T-helper 1 cell (primary cell): ENCODE measurements around the gene ADGB.
"Not testable (repeated sequence)": the region's sequence is repeated elsewhere in the genome, so short reads cannot be mapped to it uniquely, and the experiment has no call there.

Experiments
- DNase-seq, 5 donors: peaks; one replicate each; pipeline ENCODE4 v3.0.0-alpha.2; 2012 to 2020

Gene ADGB

DNA sequence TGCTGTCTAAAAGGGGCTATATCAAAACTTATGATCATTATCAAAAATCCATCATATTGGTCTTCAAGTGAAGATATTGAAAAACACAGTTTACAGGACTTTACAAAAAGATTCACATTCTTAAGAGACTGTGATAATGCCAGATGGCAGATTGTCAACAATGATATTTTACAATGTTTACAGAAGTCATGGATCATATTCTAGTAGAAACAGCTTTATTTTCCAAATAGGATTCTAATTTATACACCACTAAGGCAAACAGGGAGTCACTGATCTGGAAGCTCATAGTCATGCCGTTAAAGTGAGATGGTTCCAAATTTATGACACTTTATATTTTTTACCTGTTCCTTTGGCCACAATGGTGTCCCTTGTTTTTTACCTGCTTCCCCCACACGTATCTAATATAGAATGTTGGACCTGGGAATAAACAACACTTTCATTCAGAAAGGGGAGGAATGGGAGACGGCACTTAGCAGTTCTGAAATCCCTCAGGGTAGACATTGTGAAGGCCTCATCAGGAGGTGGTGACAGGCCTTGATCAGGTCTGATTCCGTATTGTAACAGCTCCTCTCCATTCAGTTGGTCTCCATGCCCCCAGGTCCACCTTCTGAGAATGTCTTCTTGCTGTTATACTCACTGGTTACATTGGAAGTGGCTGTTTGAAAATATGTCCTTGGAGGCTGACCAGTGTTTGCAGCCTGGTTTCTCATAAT lies 228.6 kb downstream of the ADGB start:
- no peak for DNase-seq

DNA sequence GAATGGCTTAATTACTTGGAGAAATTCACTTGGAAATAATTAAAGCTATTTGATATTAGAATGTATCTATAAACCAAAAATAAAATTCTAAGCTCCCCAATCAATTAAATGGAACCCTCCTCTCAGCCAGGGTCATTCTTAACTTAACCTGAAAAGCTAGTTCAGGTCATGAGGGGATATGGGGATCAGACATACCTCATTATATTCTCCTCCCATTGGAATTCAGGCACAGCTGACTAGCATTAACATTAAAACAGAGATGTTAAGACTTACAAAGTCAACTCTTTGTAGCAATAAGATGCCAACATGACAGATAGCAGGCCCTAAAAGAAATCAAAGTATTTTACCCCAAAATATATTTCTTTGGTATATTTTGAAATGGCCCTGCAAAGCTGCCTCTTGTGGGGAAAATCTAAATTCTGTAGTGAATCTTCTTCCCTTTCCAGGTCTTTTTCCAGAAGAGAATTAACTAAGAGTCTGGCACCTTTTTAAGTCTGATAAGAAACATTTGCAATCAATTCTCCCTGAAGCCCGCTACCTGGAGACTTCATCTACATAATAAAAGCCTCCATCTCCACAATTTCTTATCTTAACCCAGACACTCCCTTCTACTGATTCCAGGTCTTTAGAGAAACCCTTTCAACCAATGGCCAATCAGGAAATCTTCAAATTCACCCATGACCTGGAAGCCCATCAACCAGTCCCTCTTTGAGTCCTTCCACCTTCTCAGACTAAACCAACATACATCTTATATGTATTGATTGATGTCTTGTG lies 231.2 kb downstream of the ADGB start:
- no peak for DNase-seq

DNA sequence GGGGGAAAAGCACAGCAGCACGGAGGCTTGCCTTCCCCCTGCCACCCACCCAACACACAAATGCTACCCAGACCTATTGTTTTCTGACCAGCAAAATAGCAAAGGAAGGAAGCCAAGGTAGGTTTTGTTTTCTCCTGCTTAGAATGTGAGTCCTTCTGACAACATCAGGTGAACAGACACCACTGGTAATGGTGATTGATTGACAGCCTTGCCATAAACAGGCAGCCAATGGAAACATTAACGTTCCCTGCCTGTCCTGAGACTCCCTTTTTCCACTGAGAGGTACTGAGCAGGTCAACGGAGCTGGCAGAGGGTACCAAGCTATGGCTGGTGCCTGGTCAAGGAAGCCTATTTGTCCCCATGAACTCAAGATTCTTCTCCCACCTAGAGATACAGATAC lies 234.4 kb downstream of the ADGB start:
- DNase-seq = no peak

DNA sequence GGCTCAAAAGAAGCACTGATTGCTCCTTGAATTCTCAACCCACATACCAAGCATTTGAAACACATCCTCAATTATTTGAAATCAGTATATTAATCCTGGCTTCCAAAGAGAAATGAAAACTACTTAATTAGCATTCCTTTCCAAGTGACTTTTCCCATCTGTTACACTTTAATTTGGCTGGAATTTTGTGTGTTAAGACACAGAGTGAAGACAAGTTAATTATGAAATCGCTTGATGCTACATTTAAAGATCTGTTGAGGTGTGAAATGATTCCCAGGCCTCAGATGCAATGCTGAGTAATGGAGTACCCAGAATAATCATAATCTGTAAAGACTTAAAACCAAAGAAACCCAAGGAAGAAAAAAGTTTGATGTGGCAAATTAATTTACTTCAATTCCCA lies 241.4 kb downstream of the ADGB start:
- no peak for DNase-seq

- no peak for DNase-seq
Measured at GRCh38 chr6:146840641-146841040, 241.9 kb downstream of the ADGB start.

DNA sequence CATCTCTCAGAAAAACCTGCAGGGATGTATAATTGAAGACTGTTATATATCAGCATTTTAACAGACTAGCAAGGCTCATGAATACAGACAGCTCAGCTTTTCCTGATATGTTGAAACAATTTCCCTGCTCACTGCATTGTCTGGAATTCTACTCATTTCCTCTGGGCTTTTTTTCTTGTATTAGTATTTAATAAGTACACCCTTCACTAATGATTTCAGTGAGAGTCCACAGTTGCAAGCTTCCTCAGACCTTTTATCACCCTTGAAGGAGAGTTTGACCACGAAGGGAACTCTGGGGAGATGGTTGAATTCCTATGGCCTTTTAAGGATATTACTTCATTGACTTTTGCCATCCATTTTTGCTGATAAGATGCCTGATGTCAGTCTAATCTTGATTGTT lies 248.7 kb downstream of the ADGB start:
- DNase-seq = no peak

- DNase-seq = no peak
Measured at GRCh38 chr6:146850238-146850896, 251.6 kb downstream of the ADGB start.

- DNase-seq = no peak
Measured at GRCh38 chr6:146850981-146851380, 252.2 kb downstream of the ADGB start.

GRCh38 chr6:146851837-146852236 lies 253.1 kb downstream of the ADGB start:
- DNase-seq = peak in 1 of 5 donors; percentile 41

- DNase-seq = not testable (repeated sequence)
Measured at GRCh38 chr6:146854521-146855255, 255.9 kb downstream of the ADGB start.

- DNase-seq = no peak
Measured at GRCh38 chr6:146855889-146856288, 257.1 kb downstream of the ADGB start.

DNA sequence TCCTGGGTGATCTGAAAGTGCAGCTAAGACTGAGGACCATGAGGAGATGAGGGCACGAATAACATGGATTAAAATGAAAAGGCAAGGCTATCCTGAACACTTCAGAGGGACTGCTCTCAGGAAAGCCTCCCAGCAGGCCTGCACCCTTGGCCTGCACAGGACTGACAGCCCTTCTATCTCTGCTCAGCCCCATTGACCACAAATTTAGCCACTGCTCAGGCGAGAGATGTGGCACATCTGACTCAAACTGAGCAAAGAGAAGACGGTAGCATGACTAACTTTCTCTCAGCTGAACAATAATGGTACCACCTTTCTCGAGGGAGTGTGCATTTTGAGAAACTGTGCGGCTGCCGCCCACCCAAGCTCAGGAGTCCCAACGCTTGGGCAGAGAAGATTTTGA lies 257.5 kb downstream of the ADGB start:
- no peak for DNase-seq

GRCh38 chr6:146857180-146857979 lies 258.6 kb downstream of the ADGB start:
- peak; percentile 46 to 69 (median 56) for DNase-seq

DNA sequence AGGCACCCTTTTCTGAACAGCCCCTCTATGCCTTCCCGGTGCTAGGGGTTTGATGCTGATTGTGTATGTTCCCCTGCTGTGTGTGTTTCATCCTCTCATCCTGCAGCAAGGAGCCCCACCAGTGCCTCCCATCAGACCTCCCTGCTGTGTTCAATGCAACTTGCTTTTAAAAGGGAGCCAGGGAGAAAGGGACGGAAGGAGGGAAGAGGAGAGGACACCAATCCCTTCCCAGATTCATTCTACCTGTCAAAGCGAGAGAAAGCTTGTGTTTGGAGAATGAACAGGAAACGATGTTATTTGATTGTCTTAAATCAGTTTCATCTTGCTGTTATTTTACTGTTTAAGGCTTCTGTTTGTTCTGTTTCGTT lies 259.2 kb downstream of the ADGB start:
- DNase-seq = no peak

- DNase-seq = no peak
Measured at GRCh38 chr6:146859206-146859605, 260.4 kb downstream of the ADGB start.

DNA sequence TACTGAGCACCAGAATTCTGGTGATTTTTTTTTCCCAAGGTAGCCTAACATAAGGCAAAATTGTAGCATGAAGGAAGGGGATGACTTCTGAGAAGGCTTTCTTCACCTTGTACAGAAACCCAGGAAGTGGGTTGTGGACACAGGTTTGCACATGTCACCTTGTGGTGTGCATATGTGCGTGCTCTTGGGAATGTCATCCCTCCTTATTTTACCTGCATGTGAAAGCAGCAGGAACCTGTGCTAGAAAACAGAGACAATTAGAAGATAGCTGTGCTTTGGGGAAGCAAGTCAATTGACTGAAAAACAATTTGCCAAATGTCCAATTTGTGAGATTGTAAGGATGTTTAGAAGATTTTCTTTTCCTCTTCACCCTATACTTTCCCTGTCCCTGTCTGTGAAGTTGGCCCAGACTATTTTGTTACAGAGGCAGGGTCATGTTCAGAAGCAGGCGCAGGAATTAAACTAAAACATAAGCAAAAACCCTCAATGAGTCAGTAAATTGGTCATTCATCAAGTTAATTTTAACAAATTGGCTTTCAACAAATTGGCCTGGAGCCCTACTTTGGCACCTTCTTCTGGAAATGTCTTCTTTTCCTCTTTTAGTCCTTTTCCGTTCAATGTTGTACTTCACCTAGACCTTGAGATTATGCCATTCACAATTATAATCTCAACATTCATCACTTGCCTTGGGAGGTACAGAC lies 261.2 kb downstream of the ADGB start:
- DNase-seq = no peak

DNA sequence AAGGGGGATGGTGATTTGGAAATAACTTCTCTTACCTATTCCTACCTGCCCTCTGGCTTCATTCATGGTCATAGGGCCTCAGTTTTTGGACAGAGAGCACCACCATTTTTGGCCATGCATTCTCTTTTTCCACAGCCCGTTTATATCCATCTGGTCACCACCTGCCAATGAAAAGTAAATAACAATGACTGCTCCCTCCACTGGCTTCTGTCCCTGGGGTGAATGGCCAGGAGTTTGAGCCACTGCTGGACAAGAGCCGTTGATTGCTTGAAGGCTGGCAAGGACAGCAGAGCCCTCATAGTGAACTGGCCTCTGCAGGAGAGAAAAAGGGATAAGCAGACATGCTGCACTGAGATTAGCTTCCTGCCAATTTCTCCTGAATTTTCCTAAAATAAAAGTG lies 261.8 kb downstream of the ADGB start:
- no peak for DNase-seq

DNA sequence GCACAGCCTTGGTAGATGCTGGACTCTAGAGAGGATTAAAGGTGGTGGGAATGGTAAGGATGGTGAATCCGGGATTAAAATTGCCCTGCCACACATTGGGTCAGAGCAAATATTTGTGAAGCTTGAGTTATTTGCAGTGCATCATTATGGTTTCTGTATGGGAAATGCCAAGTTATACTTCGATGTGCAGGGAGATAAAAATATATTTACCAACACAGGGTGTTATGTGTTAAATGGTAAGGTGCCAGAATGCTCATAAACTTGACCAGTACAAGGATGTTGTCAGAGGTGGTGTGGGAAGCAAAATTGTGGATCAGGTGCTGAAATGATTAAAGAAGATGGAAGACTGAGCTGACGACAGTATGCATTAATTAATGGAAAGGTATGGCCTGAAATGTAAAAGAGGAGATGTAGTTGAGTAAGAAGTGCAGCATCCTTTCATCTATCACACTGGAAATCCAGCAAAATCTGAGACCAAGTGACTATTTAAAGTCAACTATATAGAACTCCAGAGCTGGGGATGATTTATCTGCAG lies 262.3 kb downstream of the ADGB start:
- no peak for DNase-seq

- DNase-seq = no peak
Measured at GRCh38 chr6:146861716-146862115, 262.9 kb downstream of the ADGB start.

DNA sequence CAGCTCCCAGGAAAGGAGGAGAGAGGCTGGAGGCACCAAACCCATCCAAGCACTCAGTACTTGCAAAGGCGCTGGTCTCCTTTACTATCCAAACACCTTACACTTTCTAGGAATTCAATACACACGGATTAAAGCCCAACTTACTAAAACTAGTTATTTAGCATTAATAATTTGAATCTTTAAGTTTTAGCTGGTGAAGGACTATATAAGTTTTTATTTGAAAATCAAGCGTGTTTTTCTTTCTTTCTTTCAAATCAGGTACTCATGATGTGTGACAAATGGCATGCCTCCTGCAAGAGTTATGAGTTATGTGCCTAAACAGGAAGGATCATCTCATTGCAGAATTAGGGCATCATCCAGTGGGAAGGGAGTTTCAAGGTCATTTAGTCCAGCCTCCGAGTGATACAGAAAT lies 263.7 kb downstream of the ADGB start:
- no peak for DNase-seq

DNA sequence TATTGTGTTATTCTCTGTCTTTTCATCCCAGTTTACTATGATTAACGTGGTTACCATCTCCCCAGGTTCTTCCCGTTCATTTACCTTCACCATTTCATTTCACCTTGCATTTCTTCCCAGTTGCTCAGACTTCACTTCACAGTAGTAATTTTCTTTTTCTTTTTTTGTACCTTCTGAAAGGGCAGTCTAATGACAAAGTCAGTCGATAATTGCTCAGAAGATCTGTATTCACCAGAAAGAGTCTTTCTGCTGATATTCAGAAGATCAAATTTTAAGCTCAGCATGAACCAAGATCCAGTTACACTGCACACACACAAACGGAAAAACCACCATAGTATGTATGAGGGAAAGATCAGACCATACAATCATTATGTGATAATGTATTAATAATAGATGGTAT lies 265.5 kb downstream of the ADGB start:
- no peak for DNase-seq
